Left lobe of liver (tissue), 1 donor: ENCODE results near the gene ASB4. TPM values are rescaled to one million over a fixed set of nuclear protein-coding genes. Genes with fewer than 3 reads are reported as not detected.

Source experiments
- total RNA-seq: library from RNA; stranded (reverse); gene quantifications from one replicate; pipeline ENCODE4 v1.2.1, GENCODE V29; 2021
- donor health status: DM: no; HTN: yes; CAD: no.

The ASB4 gene
- total RNA-seq, 1 donor from 2014 or later: 0.40 TPM

Other genes starting within 250 kb of the ASB4 start
- gene PON1, start 161.4 kb upstream of the ASB4 start, total RNA-seq: 465 TPM
- 256 TPM for gene PON3, start 89.6 kb upstream of the ASB4 start, total RNA-seq
- 86.1 TPM for gene PON2, start 50.9 kb upstream of the ASB4 start, total RNA-seq
- 77.4 TPM for gene PDK4, start 110.6 kb downstream of the ASB4 start, total RNA-seq